ENCODE data around the gene CCDC136.

CCDC136 gene

DNA sequence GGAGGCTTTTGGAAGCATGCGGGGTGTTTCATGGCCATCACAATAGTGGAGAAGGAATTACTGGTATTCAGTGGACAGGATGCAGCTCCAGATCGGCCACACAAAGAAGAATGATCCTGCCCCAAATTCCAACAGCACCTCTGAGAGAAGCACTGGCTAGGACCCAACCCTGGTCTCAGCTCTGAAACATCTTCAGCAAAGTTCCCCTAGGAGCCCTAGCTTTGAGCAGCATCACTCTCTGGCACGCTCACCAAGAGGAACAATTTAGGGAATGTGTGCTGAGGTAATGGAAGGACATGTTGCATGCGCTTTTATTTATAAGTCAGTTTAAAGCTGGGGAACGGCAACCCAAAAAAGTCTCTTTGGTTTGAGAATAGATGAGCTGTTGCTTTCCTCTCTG, 10.6 kb upstream of the CCDC136 start:
- Histone ChIP-seq H4K20me1 (ENCODE audit: control insufficient read depth, insufficient read depth, low read depth, low read length) (no peaks in the 10 kb centered on the region), H3K4me3 (ENCODE audit: low read length) (no peak overlapping the region), H3K4me2 (ENCODE audit: low read length) (no peak overlapping the region), H3K27me3 (ENCODE audit: control insufficient read depth, low read length) (no peaks in the 10 kb centered on the region), H3K27ac (ENCODE audit: low read depth, low read length) (no peak overlapping the region), H3K36me3 (ENCODE audit: control insufficient read depth, low read length) (no peaks in the 10 kb centered on the region), H3K9me3 (ENCODE audit: control insufficient read depth, insufficient read depth, low read length) (no peaks in the 10 kb centered on the region), H3K79me2 (ENCODE audit: control insufficient read depth, low read length) (no peaks in the 10 kb centered on the region), H3K9me2 (replicated peaks; ENCODE audit: control insufficient read depth, low read length) (no peaks in the 10 kb centered on the region), H3K4me1 (ENCODE audit: control insufficient read depth, low read length) (no peaks in the 10 kb centered on the region), H3F3A (ENCODE audit: control insufficient read depth, insufficient read depth) (0 out of 2 replicates have a peak, but pooled peaks cover 3% of the 10 kb centered on the region)
- TF ChIP-seq, protein P1, sequence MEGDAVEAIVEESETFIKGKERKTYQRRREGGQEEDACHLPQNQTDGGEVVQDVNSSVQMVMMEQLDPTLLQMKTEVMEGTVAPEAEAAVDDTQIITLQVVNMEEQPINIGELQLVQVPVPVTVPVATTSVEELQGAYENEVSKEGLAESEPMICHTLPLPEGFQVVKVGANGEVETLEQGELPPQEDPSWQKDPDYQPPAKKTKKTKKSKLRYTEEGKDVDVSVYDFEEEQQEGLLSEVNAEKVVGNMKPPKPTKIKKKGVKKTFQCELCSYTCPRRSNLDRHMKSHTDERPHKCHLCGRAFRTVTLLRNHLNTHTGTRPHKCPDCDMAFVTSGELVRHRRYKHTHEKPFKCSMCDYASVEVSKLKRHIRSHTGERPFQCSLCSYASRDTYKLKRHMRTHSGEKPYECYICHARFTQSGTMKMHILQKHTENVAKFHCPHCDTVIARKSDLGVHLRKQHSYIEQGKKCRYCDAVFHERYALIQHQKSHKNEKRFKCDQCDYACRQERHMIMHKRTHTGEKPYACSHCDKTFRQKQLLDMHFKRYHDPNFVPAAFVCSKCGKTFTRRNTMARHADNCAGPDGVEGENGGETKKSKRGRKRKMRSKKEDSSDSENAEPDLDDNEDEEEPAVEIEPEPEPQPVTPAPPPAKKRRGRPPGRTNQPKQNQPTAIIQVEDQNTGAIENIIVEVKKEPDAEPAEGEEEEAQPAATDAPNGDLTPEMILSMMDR (IDR thresholded peaks at IDR 0.05; ENCODE audit: low read depth, low read length, poor library complexity, severe bottlenecking), result no peak
- no peak for TF ChIP-seq EZH2phosphoT487 (IDR thresholded peaks at IDR 0.05; ENCODE audit: borderline replicate concordance, low read length)

DNA sequence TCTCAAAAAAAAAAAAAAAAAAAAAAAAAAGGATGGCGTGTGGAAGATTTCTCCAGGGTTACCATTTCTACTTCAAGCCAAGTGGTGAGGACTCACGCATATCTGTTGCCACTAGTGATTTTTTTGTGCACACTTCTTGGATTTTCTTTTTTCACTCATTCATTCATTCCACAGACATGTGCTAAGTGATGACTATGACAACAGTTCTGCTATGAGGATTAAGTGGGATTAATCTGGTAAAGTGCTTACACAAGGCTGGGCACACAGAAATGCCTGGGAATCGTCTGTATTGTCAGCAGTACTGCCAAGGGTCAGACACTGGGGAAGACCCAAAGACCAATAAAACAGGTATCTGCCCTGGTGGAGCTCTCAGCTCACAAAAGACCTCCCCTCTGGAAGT, 9.9 kb upstream of the CCDC136 start:
- no peak overlapping the region for H3K4me3 ChIP-seq (ENCODE audit: low read length)
- no peak overlapping the region for H3K4me2 ChIP-seq (ENCODE audit: low read length)
- TF ChIP-seq, protein P1 (IDR thresholded peaks at IDR 0.05; ENCODE audit: low read depth, low read length, poor library complexity, severe bottlenecking), result no peak
- TF ChIP-seq EZH2phosphoT487 (IDR thresholded peaks at IDR 0.05; ENCODE audit: borderline replicate concordance, low read length), result no peak
- no peak overlapping the region for H3K27ac ChIP-seq (ENCODE audit: low read depth, low read length)
- H3K4me1 ChIP-seq (ENCODE audit: control insufficient read depth, low read length), result no peaks in the 10 kb centered on the region
- 0 out of 2 replicates have a peak, but pooled peaks cover 3% of the 10 kb centered on the region for H3F3A ChIP-seq (ENCODE audit: control insufficient read depth, insufficient read depth)
- no peaks in the 10 kb centered on the region for H3K79me2 ChIP-seq (ENCODE audit: control insufficient read depth, low read length)
- H4K20me1 ChIP-seq (ENCODE audit: control insufficient read depth, insufficient read depth, low read depth, low read length), result no peaks in the 10 kb centered on the region
- no peaks in the 10 kb centered on the region for H3K9me3 ChIP-seq (ENCODE audit: control insufficient read depth, insufficient read depth, low read length)
- H3K36me3 ChIP-seq (ENCODE audit: control insufficient read depth, low read length), result no peaks in the 10 kb centered on the region
- no peaks in the 10 kb centered on the region for H3K27me3 ChIP-seq (ENCODE audit: control insufficient read depth, low read length)
- no peaks in the 10 kb centered on the region for H3K9me2 ChIP-seq (replicated peaks; ENCODE audit: control insufficient read depth, low read length)

DNA sequence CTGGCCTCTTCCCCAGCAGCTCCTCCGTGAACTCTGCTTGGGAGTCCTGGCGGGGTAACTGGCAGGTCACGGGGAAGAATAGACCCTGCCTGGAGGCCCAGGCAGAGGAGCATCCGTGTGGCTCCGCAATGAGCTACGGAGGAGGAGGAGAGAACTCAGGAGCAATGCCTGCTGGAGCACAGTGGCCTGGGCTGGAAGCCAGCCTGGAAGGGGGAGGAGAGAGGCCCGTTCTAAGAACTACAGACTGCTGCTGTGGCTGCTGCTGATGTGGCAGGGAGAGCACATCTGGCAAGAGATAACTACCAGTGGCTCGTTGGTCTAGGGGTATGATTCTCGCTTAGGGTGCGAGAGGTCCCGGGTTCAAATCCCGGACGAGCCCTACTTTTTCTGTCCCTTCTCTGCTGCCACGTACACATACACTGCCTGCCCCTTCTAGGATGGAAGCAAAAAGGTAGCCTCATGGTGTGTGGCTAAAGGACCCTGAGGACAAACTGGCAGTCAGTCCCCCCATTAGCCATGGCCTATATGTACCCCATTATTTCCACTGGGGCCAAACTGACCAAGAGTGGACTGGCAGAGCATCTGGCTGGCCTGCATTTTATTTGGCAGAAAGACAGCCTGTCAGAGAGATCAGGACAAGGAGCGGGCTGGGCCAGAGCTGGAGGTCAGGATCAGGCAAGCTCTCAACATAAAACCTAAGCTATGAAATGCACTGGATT, 8.5 kb upstream of the CCDC136 start:
- H3K79me2 ChIP-seq (ENCODE audit: control insufficient read depth, low read length), result no peaks in the 10 kb centered on the region
- H3K27ac ChIP-seq (ENCODE audit: low read depth, low read length), result no peak overlapping the region
- H3K9me2 ChIP-seq (replicated peaks; ENCODE audit: control insufficient read depth, low read length), result no peaks in the 10 kb centered on the region
- no peak for TF ChIP-seq EZH2phosphoT487 (IDR thresholded peaks at IDR 0.05; ENCODE audit: borderline replicate concordance, low read length)
- TF ChIP-seq, protein P1 (IDR thresholded peaks at IDR 0.05; ENCODE audit: low read depth, low read length, poor library complexity, severe bottlenecking), result no peak
- H3K4me2 ChIP-seq (ENCODE audit: low read length), result no peak overlapping the region
- no peaks in the 10 kb centered on the region for H4K20me1 ChIP-seq (ENCODE audit: control insufficient read depth, insufficient read depth, low read depth, low read length)
- H3F3A ChIP-seq (ENCODE audit: control insufficient read depth, insufficient read depth), result 0 out of 2 replicates have a peak, but pooled peaks cover under 1% of the 10 kb centered on the region
- no peaks in the 10 kb centered on the region for H3K4me1 ChIP-seq (ENCODE audit: control insufficient read depth, low read length)
- H3K4me3 ChIP-seq (ENCODE audit: low read length), result no peak overlapping the region
- no peaks in the 10 kb centered on the region for H3K9me3 ChIP-seq (ENCODE audit: control insufficient read depth, insufficient read depth, low read length)
- no peaks in the 10 kb centered on the region for H3K36me3 ChIP-seq (ENCODE audit: control insufficient read depth, low read length)
- H3K27me3 ChIP-seq (ENCODE audit: control insufficient read depth, low read length), result peaks cover 3% of the 10 kb centered on the region; the same call in 1 of the 2 replicates
